ENCODE data around the gene ZNF609.
"Not testable (repeated sequence)": the region's sequence is repeated elsewhere in the genome, so short reads cannot be mapped to it uniquely, and the experiment has no call there.

ZNF609 gene

GRCh38 chr15:64622410-64623260 is 162.3 kb downstream of the ZNF609 start:
- ATAC-seq: peak; percentile 76
- peak; percentile 51 for DNase-seq

- ATAC-seq (peak; percentile 76), DNase-seq (peak; percentile 44)
Measured at GRCh38 chr15:64623347-64623996, 163.1 kb downstream of the ZNF609 start.

- ATAC-seq: no peak
Measured at GRCh38 chr15:64624242-64624641, 163.9 kb downstream of the ZNF609 start.

GRCh38 chr15:64629063-64629462 is 168.7 kb downstream of the ZNF609 start:
- ATAC-seq (no peak), DNase-seq (no peak)

More at GRCh38 chr15:64624242-64624641, 163.9 kb downstream of the ZNF609 start:
- no peak for DNase-seq

GRCh38 chr15:64630396-64631107 is 170.2 kb downstream of the ZNF609 start:
- ATAC-seq: no peak
- no peak for DNase-seq

GRCh38 chr15:64632639-64633038 is 172.3 kb downstream of the ZNF609 start:
- DNase-seq, ATAC-seq: not testable (repeated sequence)

- DNase-seq (no peak), ATAC-seq (no peak)
Measured at GRCh38 chr15:64633332-64633731, 173.0 kb downstream of the ZNF609 start.

- DNase-seq (peak; percentile 45), ATAC-seq (peak; percentile 92)
Measured at GRCh38 chr15:64634027-64634426, 173.6 kb downstream of the ZNF609 start.

GRCh38 chr15:64634576-64635498 is 174.5 kb downstream of the ZNF609 start:
- ATAC-seq (peak; percentile 71), DNase-seq (peak; percentile 49)

- ATAC-seq (no peak), DNase-seq (no peak)
Measured at GRCh38 chr15:64635499-64636495, 175.4 kb downstream of the ZNF609 start.

- DNase-seq (no peak), ATAC-seq (no peak)
Measured at GRCh38 chr15:64636556-64636955, 176.2 kb downstream of the ZNF609 start.

- ATAC-seq: no peak
- no peak for DNase-seq
Measured at GRCh38 chr15:64637412-64637811, 177.0 kb downstream of the ZNF609 start.

- DNase-seq, ATAC-seq: not testable (repeated sequence)
Measured at GRCh38 chr15:64639744-64640143, 179.4 kb downstream of the ZNF609 start.

- DNase-seq: no peak
- no peak for ATAC-seq
Measured at GRCh38 chr15:64640146-64640871, 179.9 kb downstream of the ZNF609 start.

- ATAC-seq: no peak
- no peak for DNase-seq
Measured at GRCh38 chr15:64642875-64643274, 182.5 kb downstream of the ZNF609 start.

- ATAC-seq (no peak), DNase-seq (no peak)
Measured at GRCh38 chr15:64643685-64644084, 183.3 kb downstream of the ZNF609 start.

GRCh38 chr15:64644811-64645210 is 184.4 kb downstream of the ZNF609 start:
- not testable (repeated sequence) for ATAC-seq, DNase-seq

- ATAC-seq: no peak
- no peak for DNase-seq
Measured at GRCh38 chr15:64645995-64646394, 185.6 kb downstream of the ZNF609 start.

GRCh38 chr15:64647367-64647766 is 187.0 kb downstream of the ZNF609 start:
- DNase-seq: no peak
- no peak for ATAC-seq

GRCh38 chr15:64650552-64650951 is 190.2 kb downstream of the ZNF609 start:
- DNase-seq: no peak
- no peak for ATAC-seq
